NT2/D1 (cell line): ENCODE results near the gene NTN3.

Source experiments
- YY1 ChIP-seq: IDR thresholded peaks from 2 replicates; pipeline ENCODE4 v1.6.1; 2011; ENCODE audit not compliant: insufficient read length, insufficient read depth
- ZNF274 ChIP-seq: IDR thresholded peaks from 2 replicates; pipeline ENCODE4 v1.6.1; 2011; ENCODE audit warnings: mild to moderate bottlenecking, low read depth, low read length

DNA sequence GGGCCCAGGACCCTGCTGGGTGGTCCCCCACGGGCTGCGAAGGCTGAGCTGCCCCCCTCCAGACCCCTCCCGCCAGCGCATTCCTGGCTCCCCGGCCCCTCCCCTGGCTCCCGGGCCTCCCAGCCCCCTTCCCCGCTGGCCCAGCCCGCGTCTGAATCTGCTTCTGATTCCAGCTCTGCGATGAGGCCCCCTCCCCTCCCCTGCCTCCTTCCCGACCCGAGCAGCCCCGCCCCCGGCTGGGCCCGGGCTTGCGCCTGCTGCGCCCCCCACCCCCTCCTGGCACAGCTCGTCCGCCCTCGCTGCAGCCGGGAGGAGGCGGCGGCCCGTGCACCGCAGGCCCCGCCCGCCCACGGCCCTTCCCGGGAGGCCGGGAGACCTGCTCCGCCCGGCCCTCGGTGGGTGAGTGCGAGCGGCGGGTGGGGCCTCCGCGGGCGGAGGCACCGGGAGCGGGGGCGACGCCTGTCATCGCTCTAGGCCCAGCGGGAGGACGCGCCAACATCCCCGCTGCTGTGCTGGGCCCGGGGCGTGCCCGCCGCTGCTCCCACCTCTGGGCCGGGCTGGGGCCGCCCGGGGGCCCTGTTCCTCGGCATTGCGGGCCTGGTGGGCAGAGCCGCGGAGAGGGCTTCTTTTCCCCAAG is at the start of gene NTN3:
- TF ChIP-seq ZNF274 (no peak), YY1 (no peak)
